GM19099 (cell line): ENCODE data around the gene DMXL2.

Source experiments
- POLR2A ChIP-seq: IDR thresholded peaks from 3 replicates; pipeline ENCODE4 v1.6.1; 2011; ENCODE audit warnings: low read depth; ENCODE audit not compliant: insufficient read length; ENCODE audit errors: extremely low read depth

Gene DMXL2, protein sequence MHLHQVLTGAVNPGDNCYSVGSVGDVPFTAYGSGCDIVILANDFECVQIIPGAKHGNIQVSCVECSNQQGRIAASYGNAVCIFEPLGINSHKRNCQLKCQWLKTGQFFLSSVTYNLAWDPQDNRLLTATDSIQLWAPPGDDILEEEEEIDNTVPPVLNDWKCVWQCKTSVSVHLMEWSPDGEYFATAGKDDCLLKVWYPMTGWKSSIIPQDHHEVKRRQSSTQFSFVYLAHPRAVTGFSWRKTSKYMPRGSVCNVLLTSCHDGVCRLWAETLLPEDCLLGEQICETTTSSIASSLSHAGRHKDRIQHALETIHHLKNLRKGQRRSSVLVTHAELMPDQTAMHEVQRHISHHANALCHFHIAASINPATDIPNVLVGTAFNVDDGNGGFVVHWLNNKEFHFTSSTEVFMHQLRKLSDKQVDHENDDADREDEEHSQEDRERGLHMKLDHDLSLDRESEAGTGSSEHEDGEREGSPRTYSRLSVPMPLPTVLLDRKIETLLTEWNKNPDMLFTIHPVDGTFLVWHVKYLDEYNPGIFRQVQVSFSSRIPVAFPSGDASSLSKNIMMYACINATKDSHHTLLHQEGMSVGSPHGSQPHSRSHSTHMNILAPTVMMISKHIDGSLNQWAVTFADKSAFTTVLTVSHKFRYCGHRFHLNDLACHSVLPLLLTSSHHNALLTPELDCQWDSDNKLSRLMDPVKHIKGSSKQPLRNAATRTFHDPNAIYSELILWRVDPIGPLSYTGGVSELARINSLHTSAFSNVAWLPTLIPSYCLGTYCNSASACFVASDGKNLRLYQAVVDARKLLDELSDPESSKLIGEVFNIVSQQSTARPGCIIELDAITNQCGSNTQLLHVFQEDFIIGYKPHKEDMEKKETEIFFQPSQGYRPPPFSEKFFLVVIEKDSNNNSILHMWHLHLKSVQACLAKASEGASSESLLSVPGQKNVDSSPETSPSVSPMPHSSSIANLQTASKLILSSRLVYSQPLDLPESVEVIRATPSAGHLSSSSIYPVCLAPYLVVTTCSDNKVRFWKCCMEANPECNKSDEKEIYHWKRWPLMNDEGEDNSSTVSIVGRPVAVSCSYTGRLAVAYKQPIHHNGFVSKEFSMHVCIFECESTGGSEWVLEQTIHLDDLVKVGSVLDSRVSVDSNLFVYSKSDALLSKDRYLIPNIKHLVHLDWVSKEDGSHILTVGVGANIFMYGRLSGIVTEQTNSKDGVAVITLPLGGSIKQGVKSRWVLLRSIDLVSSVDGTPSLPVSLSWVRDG (N-terminal part only)

DNA sequence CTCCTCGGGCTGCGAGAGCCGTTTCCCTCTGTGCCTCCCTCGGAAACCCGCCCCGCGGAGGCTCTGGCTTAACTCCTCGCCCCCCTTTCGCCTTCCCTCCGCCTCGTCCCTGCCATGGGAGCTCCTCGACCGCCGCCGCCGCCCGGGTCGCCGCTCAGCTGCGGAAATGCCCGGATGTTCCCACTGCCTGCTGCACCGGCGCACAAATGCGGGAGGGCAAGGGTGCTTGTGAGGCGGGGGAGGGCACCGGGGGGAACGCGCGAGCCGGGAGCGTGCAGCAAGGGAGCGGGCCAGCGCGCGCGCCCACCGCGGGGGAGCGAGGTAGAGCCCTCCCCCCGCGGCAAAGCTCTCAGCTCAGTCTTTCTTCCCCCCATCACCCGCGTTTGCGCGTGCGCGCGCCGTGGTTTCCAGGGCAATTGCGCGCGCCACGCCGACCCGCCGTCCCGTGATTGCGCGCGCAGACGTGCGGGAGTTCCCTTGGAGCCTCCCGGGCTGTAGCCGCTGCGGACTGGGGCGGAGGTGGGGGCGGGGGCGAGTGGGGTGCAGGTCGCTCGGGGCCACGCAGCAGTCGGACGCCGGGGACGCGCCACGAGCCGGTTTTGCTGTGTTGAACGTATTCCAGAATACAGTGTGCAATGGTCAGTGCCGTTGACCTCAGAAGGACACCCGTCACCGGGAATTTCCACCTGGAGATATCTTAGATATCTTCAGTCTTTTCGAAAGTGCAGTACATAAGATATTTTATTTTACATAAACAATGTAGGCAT lies at the start of gene DMXL2:
Gene DMXL2 (minus strand): TSS at position 168 of the 767 bp plus-strand sequence. CDS start 226 bp downstream, outside the sequence.
- peak; percentile 57 for TF ChIP-seq POLR2A

DNA sequence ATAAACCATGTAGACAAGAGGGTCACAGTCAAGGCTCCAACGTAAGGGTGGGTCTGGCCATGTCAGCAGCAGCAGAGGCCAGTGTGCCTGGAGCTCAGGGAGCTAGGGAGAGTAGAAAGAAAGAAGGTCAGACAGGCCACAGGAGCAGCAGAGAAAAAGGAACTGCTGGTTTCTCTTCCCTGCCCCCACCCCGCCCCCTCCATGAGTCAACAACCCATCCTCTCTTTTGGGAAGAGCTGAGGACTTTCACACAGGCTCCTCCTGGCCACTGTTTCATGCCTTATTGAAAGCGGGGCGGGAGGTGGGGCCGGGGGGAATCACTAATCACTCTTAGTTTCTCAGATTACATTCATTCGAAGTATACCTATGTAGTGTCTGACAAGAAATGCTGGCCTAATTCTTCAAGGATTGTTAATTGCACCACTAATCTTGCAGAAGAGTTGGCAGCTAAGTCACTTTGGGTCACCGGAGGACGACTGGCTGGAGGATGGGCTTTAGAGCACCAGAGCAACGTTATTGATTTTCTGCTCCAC lies 49.6 kb upstream of the DMXL2 start:
- no peak for TF ChIP-seq POLR2A

DNA sequence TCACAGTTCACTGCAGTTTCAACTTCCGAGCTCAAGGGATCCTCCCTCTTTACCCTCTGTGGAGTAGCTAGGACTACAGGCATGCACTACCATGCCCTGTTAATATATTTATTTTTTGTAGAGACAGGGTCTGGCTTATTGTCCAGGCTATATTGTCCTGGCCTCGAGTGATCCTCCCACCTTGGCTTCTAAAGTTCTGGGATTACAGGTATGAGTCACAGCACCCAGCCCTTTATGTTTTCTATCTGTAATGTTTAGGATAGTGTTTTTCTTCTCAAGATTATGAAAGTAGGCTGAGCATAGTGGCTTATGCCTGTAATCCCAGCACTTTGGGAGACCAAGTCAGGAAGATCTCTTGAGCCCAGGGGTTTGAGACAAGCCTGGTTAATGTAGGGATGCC lies 46.8 kb upstream of the DMXL2 start:
- TF ChIP-seq POLR2A = no peak

DNA sequence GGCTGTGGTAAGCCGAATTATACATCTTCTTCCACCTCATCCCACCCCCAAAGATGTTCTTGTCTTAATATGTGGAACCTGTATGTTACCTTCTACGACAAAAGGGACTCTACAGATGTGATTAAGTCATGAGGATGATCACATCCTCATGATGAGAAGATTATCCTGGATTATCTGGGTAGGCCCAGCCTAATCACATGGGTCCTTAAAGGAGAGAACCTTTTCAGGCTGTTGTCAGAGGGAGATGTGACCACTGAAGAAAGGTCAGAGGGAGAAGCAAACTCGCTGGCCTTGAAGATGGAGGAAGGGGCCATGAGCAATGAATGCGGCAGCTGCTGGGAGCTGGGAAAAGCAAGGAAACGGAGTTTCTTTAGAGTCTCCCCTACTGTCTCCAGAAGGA lies 45.9 kb upstream of the DMXL2 start:
- TF ChIP-seq POLR2A = no peak

DNA sequence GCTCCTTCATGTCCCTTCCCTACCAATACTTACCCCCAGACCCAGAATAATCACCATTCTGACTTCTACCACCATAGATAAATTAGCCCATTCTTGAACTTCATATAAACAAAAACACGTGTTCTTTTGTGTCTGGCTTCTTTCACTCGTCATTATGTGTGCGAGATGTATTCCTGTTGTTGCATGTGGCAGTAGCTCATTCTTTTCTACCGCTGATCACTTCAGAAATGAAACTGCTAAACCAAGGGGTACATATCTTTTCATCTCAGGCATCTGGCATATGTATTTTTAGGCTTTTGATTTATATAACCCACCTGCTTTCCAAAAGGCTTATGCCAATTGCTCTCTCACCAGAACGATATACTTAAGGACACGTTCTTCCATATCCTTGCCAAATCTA lies 44.9 kb upstream of the DMXL2 start:
- TF ChIP-seq POLR2A = no peak

DNA sequence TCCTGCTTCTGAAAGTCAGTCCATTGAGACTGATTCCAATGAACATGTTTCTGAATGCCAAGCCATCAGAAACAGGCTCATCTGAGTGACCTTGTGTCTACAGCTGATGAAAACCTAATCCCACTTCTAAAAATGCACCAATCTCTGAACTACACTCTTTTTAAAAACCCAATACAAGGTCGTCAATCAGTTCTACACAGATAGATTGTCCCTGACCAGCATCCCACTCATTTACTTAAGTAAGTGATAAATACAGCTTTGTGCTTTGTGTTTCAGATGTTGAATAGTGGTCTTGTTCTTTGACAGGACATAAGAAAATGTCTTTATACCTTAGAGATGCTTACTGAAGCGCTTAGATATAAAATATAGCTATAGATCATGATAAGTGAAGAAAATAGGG lies 38.5 kb upstream of the DMXL2 start:
- no peak for TF ChIP-seq POLR2A

DNA sequence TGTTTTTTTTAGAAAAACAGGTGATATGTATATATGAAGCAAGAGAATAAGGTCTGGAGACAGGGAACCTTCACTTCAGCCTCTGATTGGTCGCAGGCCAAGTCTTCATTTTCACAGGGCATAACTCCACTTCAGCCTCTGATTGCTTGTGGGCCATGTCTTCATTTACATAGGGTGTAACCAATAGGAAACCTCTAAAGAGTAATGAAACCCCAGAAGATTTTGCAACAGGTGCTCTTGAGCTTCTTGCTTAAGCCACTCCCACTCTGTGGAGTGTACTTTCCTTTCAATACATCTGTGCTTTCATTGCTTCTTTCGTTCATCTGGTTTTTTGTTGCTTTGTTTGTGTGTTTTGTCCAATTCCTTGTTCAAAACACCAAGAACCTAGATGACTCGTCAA lies 36.1 kb upstream of the DMXL2 start:
- TF ChIP-seq POLR2A = no peak

DNA sequence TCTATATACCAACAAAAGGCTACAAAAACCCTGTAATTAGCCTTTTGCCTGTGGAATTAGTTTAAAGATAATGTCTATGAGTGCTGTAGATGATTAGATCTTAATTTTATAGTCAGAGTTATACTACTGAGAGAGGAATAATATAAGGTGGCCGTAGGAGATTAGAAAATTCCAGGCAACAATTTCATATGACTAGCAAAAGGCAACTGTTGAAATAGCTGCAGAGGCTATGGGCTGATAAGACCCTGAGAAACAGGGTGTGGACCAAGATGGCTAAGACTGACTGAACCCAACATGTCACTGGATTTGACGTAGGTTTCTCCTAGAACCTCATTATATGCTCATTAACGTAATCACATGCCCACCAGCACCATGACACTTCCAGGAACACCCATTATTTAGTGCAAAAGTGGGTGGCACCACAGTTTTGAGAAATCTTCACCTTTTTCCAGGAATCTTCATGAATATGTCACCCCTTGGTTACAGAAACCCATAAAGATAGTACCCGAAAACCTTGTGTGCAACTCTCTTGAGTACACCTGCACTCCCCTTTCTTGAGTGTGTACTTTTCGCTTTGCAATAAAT lies 29.6 kb upstream of the DMXL2 start:
- TF ChIP-seq POLR2A = no peak

DNA sequence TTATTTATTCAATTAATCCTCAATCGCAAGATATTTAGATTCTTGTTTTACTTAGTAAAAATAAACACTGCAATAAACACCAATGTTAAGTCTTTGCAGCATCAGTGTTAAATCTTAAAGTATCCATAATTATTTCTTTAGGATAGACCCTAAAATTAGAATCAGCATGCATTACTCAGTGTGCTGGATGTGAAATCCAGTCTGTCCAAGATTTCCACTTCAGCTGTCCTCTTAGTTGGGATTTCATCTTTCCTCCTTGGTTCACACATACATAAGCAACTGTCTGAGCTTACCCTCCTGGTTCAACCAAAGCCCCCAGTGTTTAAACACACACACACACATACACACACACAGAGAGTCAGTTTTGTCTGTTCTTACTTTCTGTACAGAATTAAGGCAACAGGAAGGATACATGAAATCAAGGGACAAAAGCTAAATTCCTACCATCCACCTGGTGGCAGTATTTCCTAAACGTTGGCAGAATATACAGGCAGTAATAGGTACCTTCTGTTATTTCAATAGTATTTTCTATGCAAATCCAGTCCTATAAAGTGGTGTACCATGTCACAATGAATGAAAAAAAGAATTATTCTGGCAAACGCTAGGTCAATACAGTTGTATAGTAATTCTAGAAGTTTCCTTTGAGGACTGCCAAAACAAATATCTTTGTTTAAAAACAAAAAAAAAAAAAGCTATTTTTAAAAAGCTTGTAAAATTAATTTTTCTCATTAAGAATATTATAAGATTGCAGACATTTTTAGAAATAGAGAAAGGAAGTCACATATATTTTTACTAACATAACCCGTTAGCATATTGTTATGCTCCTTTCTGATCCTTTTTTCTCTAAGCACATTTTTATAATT lies 27.3 kb upstream of the DMXL2 start:
- no peak for TF ChIP-seq POLR2A

DNA sequence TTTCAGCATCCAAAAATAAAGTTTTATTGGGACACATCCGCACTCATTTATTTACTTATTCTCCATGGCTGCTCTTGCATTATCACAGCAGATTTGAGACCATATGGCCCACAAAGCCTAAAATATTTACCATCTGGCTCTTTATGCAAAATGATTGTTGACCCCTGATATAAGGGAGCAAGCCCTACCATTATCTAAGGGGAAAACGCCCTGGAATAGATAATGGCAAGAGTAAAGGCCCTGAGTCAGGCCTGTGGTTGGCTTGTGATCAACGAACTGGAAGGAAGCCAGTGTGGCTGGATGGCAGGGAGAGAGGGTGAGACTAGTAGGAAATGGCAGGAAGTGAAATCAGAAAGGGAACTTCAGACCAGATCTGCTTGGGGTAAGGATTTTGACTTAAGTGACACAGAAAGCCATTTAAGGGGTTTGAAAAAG lies 24.6 kb upstream of the DMXL2 start:
- no peak for TF ChIP-seq POLR2A

DNA sequence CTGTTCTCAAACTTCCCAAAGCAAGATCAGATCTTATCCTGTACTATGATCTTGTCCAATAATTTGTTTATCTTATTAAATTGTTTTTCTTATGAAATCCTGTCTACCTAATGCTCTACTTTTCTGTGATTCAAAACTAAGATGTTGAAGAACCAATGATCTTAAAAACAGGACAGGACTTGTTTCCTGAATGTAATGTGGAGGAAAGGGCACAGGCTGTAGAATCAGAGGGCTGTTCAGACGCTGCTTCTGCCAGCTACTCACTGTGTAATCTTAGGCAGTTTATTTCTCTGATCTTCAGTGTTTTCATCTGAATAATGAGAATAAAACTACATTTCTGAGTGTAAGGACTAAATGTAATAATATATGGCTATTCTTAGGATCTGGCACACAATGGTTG lies 20.1 kb upstream of the DMXL2 start:
- no peak for TF ChIP-seq POLR2A

DNA sequence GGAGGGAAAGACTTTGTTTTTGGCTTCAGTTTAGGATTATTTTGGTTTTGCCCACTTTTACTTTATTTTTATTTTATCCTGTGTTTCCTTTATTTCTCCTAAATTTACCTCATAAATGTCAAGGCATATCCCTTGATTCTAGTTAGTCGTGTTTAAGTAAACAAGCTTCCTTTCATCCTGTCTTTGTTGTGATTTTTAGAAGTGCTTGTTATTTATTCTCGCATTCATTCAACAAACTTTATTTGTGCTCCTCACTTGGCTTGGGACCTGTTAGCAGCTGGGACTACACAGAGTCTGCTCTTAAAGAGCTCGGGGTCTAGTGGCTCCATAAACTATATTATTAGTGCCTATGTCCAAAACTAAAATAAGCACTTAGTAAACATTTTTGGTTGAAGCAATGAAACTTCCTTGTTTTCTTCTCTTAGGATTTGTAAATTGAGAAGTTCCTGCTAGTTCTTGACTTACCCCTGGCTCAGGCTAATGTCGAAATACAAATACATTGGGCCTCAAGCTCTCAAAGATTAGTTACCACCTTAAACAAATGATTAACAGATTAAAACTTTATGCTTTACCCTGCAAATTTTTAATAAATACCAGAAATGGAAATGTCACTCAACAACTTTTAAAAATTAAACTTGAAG lies 19.0 kb upstream of the DMXL2 start:
- TF ChIP-seq POLR2A = no peak
